ENCODE data around the gene TBC1D16.

DNA sequence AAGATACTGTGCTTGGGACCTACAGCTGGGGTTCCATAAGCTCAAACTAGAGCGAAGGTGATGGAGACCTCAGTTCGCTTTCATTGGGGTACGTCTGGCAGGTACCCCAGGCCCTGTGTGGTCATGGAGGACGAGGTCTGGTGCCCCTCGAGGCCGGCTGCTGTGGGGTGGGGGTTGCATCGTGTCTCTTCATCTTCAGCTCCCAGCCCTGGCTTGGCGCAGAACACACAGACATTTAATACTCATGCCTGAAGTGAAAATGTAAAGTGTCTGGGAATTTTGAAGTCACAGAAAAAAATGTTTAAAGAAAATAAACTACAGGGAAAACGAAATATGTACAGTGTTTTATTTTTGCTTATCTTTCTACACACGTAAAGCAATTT, 80.5 kb downstream of the TBC1D16 start:
- TF ChIP-seq CTCF (IDR thresholded peaks at IDR 0.05; ENCODE audit: borderline replicate concordance, extremely low read depth, low read length, poor library complexity, severe bottlenecking) (no peak), EZH2 (IDR thresholded peaks at IDR 0.05; ENCODE audit: borderline replicate concordance, low read depth, low read length, severe bottlenecking) (no peak)
